ENCODE measurements around the gene SNX25. TPM values are rescaled to one million over a fixed set of nuclear protein-coding genes. Genes with fewer than 3 reads are reported as not detected.
"Not testable (repeated sequence)": the region's sequence is repeated elsewhere in the genome, so short reads cannot be mapped to it uniquely, and the experiment has no call there.

Gene SNX25
- total RNA-seq, 1 experiment from 2014 or later: 8.4 TPM

- BruUV-seq (replicated peaks): no TSS peak
- DNase-seq (no peak), ATAC-seq (no peak)
- no peak overlapping the region for H3K4me2 ChIP-seq (ENCODE audit: low read length)
- intact Hi-C loops (cut with micrococcal nuclease): no loop called here
- CTCF ChIA-PET: no interaction called here
- no peak for TF ChIP-seq EZH2 (IDR thresholded peaks at IDR 0.05; ENCODE audit: low read length, unreplicated experiment)
- no peak for TF ChIP-seq CTCF (conservative IDR thresholded peaks at IDR 0.05; ENCODE audit: low read depth, low read length)
- no peak for TF ChIP-seq EZH2phosphoT487 (IDR thresholded peaks at IDR 0.05; ENCODE audit: borderline replicate concordance, low read length)
- H3K27ac ChIP-seq (ENCODE audit: low read length): no peak overlapping the region
- H3K27me3 ChIP-seq (ENCODE audit: low read length): no peaks in the 10 kb centered on the region
- no peak overlapping the region for H3K4me3 ChIP-seq (ENCODE audit: low read length)
- 0 out of 2 replicates have a peak, but pooled peaks cover 8% of the 10 kb centered on the region for H3K79me2 ChIP-seq (ENCODE audit: low read length)
- H4K20me1 ChIP-seq (ENCODE audit: low read length): no peaks in the 10 kb centered on the region
- no peaks in the 10 kb centered on the region; the same call in 1 of the 2 replicates for H3K36me3 ChIP-seq (ENCODE audit: low read depth, low read length)
- POLR2A ChIA-PET (ENCODE audit: unreplicated experiment): no interaction called here
- no peaks in the 10 kb centered on the region for H3K9me2 ChIP-seq (replicated peaks; ENCODE audit: low read length)
- H3F3A ChIP-seq (ENCODE audit: low read length, unreplicated experiment): no peaks in the 10 kb centered on the region
- H3K9ac ChIP-seq (ENCODE audit: low read length): no peak overlapping the region
- H3K4me1 ChIP-seq (ENCODE audit: insufficient read depth, low read length): peaks cover 5% of the 10 kb centered on the region; the same call in 1 of the 2 replicates
- H3K9me3 ChIP-seq (ENCODE audit: low read length): no peaks in the 10 kb centered on the region
- no peak overlapping the region for H2AFZ ChIP-seq (ENCODE audit: low read length)
These were observed 17.3 kb upstream of the SNX25 start for GRCh38 chr4:185192059-185192458.

- H3K4me2 ChIP-seq (ENCODE audit: low read length): no peak overlapping the region
- H3K27me3 ChIP-seq (ENCODE audit: low read length): no peaks in the 10 kb centered on the region
- no peaks in the 10 kb centered on the region for H3K36me3 ChIP-seq (ENCODE audit: low read depth, low read length)
- CTCF ChIA-PET: no interaction called here
- ATAC-seq: no peak
- POLR2A ChIA-PET (ENCODE audit: unreplicated experiment): no interaction called here
- no peaks in the 10 kb centered on the region for H3K9me3 ChIP-seq (ENCODE audit: low read length)
- H3K27ac ChIP-seq (ENCODE audit: low read length): no peak overlapping the region
- H3F3A ChIP-seq (ENCODE audit: low read length, unreplicated experiment): no peaks in the 10 kb centered on the region
- peaks cover 5% of the 10 kb centered on the region; the same call in 1 of the 2 replicates for H3K4me1 ChIP-seq (ENCODE audit: insufficient read depth, low read length)
- intact Hi-C loops (cut with micrococcal nuclease): no loop called here
- no peaks in the 10 kb centered on the region for H3K9me2 ChIP-seq (replicated peaks; ENCODE audit: low read length)
- no peak overlapping the region for H3K4me3 ChIP-seq (ENCODE audit: low read length)
- H3K79me2 ChIP-seq (ENCODE audit: low read length): peaks cover 14% of the 10 kb centered on the region; the same call in 1 of the 2 replicates
- H2AFZ ChIP-seq (ENCODE audit: low read length): no peak overlapping the region
- DNase-seq: no peak
- no peak overlapping the region for H3K9ac ChIP-seq (ENCODE audit: low read length)
- no peaks in the 10 kb centered on the region for H4K20me1 ChIP-seq (ENCODE audit: low read length)
- BruUV-seq (replicated peaks): no TSS peak
- TF ChIP-seq EZH2 (IDR thresholded peaks at IDR 0.05; ENCODE audit: low read length, unreplicated experiment) (no peak), EZH2phosphoT487 (IDR thresholded peaks at IDR 0.05; ENCODE audit: borderline replicate concordance, low read length) (no peak), CTCF (conservative IDR thresholded peaks at IDR 0.05; ENCODE audit: low read depth, low read length) (no peak)
These were observed 14.2 kb upstream of the SNX25 start for GRCh38 chr4:185194924-185195888.

GRCh38 chr4:185196437-185196836 is 13.0 kb upstream of the SNX25 start:
- no peaks in the 10 kb centered on the region for H3K36me3 ChIP-seq (ENCODE audit: low read depth, low read length)
- H3K4me2 ChIP-seq (ENCODE audit: low read length): no peak overlapping the region
- TF ChIP-seq CTCF (conservative IDR thresholded peaks at IDR 0.05; ENCODE audit: low read depth, low read length) (no peak), EZH2 (IDR thresholded peaks at IDR 0.05; ENCODE audit: low read length, unreplicated experiment) (no peak), EZH2phosphoT487 (IDR thresholded peaks at IDR 0.05; ENCODE audit: borderline replicate concordance, low read length) (no peak)
- peaks cover 20% of the 10 kb centered on the region; the same call in 1 of the 2 replicates for H3K79me2 ChIP-seq (ENCODE audit: low read length)
- no peaks in the 10 kb centered on the region for H3F3A ChIP-seq (ENCODE audit: low read length, unreplicated experiment)
- no peaks in the 10 kb centered on the region for H3K9me3 ChIP-seq (ENCODE audit: low read length)
- no peaks in the 10 kb centered on the region for H4K20me1 ChIP-seq (ENCODE audit: low read length)
- BruUV-seq (replicated peaks): no TSS peak
- H3K4me1 ChIP-seq (ENCODE audit: insufficient read depth, low read length): peaks cover 5% of the 10 kb centered on the region; the same call in 1 of the 2 replicates
- no peaks in the 10 kb centered on the region for H3K9me2 ChIP-seq (replicated peaks; ENCODE audit: low read length)
- CTCF ChIA-PET: no interaction called here
- POLR2A ChIA-PET (ENCODE audit: unreplicated experiment): no interaction called here
- H3K27me3 ChIP-seq (ENCODE audit: low read length): no peaks in the 10 kb centered on the region
- ATAC-seq: no peak
- H3K9ac ChIP-seq (ENCODE audit: low read length): no peak overlapping the region
- no peak overlapping the region for H3K4me3 ChIP-seq (ENCODE audit: low read length)
- H3K27ac ChIP-seq (ENCODE audit: low read length): no peak overlapping the region
- no peak for DNase-seq
- intact Hi-C loops (cut with micrococcal nuclease): no loop called here
- no peak overlapping the region for H2AFZ ChIP-seq (ENCODE audit: low read length)

GRCh38 chr4:185198189-185198588 is 11.2 kb upstream of the SNX25 start:
- H3K9ac ChIP-seq (ENCODE audit: low read length); H3K4me2 ChIP-seq (ENCODE audit: low read length); H3K4me3 ChIP-seq (ENCODE audit: low read length); CTCF ChIA-PET; POLR2A ChIA-PET (ENCODE audit: unreplicated experiment); H3K9me2 ChIP-seq (replicated peaks; ENCODE audit: low read length); ATAC-seq; H4K20me1 ChIP-seq (ENCODE audit: low read length); H3K36me3 ChIP-seq (ENCODE audit: low read depth, low read length); H3K27me3 ChIP-seq (ENCODE audit: low read length); DNase-seq; H3K9me3 ChIP-seq (ENCODE audit: low read length); H3F3A ChIP-seq (ENCODE audit: low read length, unreplicated experiment); intact Hi-C loops (cut with micrococcal nuclease); BruUV-seq (replicated peaks); H2AFZ ChIP-seq (ENCODE audit: low read length); H3K27ac ChIP-seq (ENCODE audit: low read length): not testable (repeated sequence)
- H3K4me1 ChIP-seq (ENCODE audit: insufficient read depth, low read length): peaks cover 23% of the 10 kb centered on the region
- peaks cover 38% of the 10 kb centered on the region for H3K79me2 ChIP-seq (ENCODE audit: low read length)

Measured in PC-3 (cell line).